IMR-90 (cell line): ENCODE measurements around the gene RAB37. TPM values are rescaled to one million over a fixed set of nuclear protein-coding genes. Genes with fewer than 3 reads are reported as not detected.

Experiments used
- ATAC-seq: fragments of 200-7000 bp; cut with Tn5 transposase; 2 replicates; pipeline ENCODE4 v1.9.1; 2020; ENCODE audit warnings: low read depth, mild to moderate bottlenecking, moderate library complexity
- BruUV-seq: library from RNA; stranded (reverse); fragments of 400-500 nt; replicated peaks from 2 replicates; lab custom pipeline; 2021; lab: Mats Ljungman, UMichigan
- CTCF ChIA-PET: fragments of 300-600 bp; formaldehyde crosslinking; extraction: SDS; loops from one replicate; lab custom pipeline; 2021; ENCODE audit warnings: antibody characterized with exemption; lab: Yijun Ruan, JAX
- POLR2A ChIA-PET: fragments of 300-600 bp; sonication (Branson Sonifier 250); formaldehyde crosslinking; loops from one replicate; lab custom pipeline; 2022; ENCODE audit warnings: antibody characterized with exemption; ENCODE audit not compliant: unreplicated experiment; lab: Charles Lee
- DNase-seq: peaks from one replicate; pipeline ENCODE4 v3.0.0; 2013
- H2AFZ ChIP-seq: replicated peaks from 2 replicates; pipeline ENCODE3; 2013; ENCODE audit warnings: low read length, mild to moderate bottlenecking; ENCODE audit not compliant: poor library complexity
- H2AK5ac ChIP-seq: 2 replicates; pipeline ENCODE4 v1.6.1; 2013; ENCODE audit warnings: low read depth, low read length, inconsistent platforms
- H2AK9ac ChIP-seq: replicated peaks from 2 replicates; pipeline ENCODE3; 2013; ENCODE audit warnings: mild to moderate bottlenecking, low read depth, low read length, moderate library complexity; ENCODE audit not compliant: poor library complexity
- H2BK120ac ChIP-seq: 2 replicates; pipeline ENCODE4 v1.6.1; 2013; ENCODE audit warnings: low read depth, low read length, inconsistent platforms
- H2BK15ac ChIP-seq: 3 replicates; pipeline ENCODE4 v1.6.1; 2013; ENCODE audit warnings: low read depth, low read length, inconsistent platforms
- H2BK20ac ChIP-seq: 2 replicates; pipeline ENCODE4 v1.6.1; 2013; ENCODE audit warnings: low read depth, mild to moderate bottlenecking, inconsistent platforms, low read length, moderate library complexity
- H2BK5ac ChIP-seq: 2 replicates; pipeline ENCODE4 v1.6.1; 2013; ENCODE audit warnings: mild to moderate bottlenecking, low read depth, low read length, inconsistent platforms; ENCODE audit not compliant: poor library complexity, severe bottlenecking
- H3K14ac ChIP-seq: replicated peaks from 2 replicates; pipeline ENCODE4 v1.6.1; 2013; ENCODE audit warnings: low read depth, low read length, inconsistent platforms
- H3K18ac ChIP-seq: 2 replicates; pipeline ENCODE4 v1.6.1; 2013; ENCODE audit warnings: low read depth, low read length, control low read depth
- H3K23ac ChIP-seq: 2 replicates; pipeline ENCODE4 v1.6.1; 2013; ENCODE audit warnings: low read depth, low read length, inconsistent platforms
- H3K27ac ChIP-seq: 2 replicates; pipeline ENCODE4 v1.5.1; 2013; ENCODE audit warnings: mild to moderate bottlenecking, control low read depth, low read length; ENCODE audit not compliant: insufficient read depth
- H3K27me3 ChIP-seq: 2 replicates; pipeline ENCODE4 v1.6.1; 2013; ENCODE audit warnings: low read length; ENCODE audit not compliant: control insufficient read depth, insufficient read depth
- H3K36me3 ChIP-seq: 2 replicates; pipeline ENCODE4 v1.6.1; 2013; ENCODE audit warnings: low read length, mixed read lengths; ENCODE audit not compliant: control insufficient read depth, insufficient read depth
- H3K4ac ChIP-seq: 2 replicates; pipeline ENCODE4 v1.6.1; 2013; ENCODE audit warnings: low read depth, low read length, inconsistent platforms
- H3K4me1 ChIP-seq: 2 replicates; pipeline ENCODE4 v1.6.1; 2013; ENCODE audit warnings: low read length, mixed read lengths; ENCODE audit not compliant: control insufficient read depth, insufficient read depth
- H3K4me2 ChIP-seq: 2 replicates; pipeline ENCODE4 v1.6.1; 2013; ENCODE audit warnings: low read depth, mild to moderate bottlenecking, control low read depth, low read length, moderate library complexity
- H3K4me3 ChIP-seq: 2 replicates; pipeline ENCODE4 v1.5.1; 2013; ENCODE audit warnings: low read depth, mild to moderate bottlenecking, control low read depth, low read length, moderate library complexity; ENCODE audit not compliant: insufficient read depth
- H3K56ac ChIP-seq: 2 replicates; pipeline ENCODE4 v1.6.1; 2013; ENCODE audit warnings: low read length, inconsistent platforms; ENCODE audit not compliant: insufficient read depth; ENCODE audit errors: extremely low read depth
- H3K79me1 ChIP-seq, 2 experiments: 2 replicates each; pipeline ENCODE4 v1.6.1; 2013; ENCODE audit warnings: low read length in 2 of 2, inconsistent platforms in 1 of 2, low read depth in 1 of 2
- H3K9ac ChIP-seq: 2 replicates; pipeline ENCODE4 v1.6.1; 2013; ENCODE audit warnings: low read depth, low read length, control low read depth
- H3K9me1 ChIP-seq: 2 replicates; pipeline ENCODE4 v1.6.1; 2013; ENCODE audit warnings: low read length, inconsistent platforms; ENCODE audit not compliant: insufficient read depth
- H3K9me3 ChIP-seq: 2 replicates; pipeline ENCODE4 v1.6.1; 2013; ENCODE audit warnings: low read length; ENCODE audit not compliant: control insufficient read depth, insufficient read depth
- H4K20me1 ChIP-seq: 2 replicates; pipeline ENCODE4 v1.6.1; 2013; ENCODE audit warnings: low read length, inconsistent platforms; ENCODE audit not compliant: insufficient read depth
- H4K5ac ChIP-seq: 2 replicates; pipeline ENCODE4 v1.6.1; 2013; ENCODE audit warnings: mild to moderate bottlenecking, low read depth, low read length, control low read depth
- H4K8ac ChIP-seq, 2 experiments: 2 replicates each; pipeline ENCODE4 v1.6.1; 2013; ENCODE audit warnings: low read depth in 2 of 2, low read length in 2 of 2, control low read depth in 1 of 2, inconsistent platforms in 1 of 2
- H4K91ac ChIP-seq: 2 replicates; pipeline ENCODE4 v1.6.1; 2013; ENCODE audit warnings: low read depth, low read length, inconsistent platforms; ENCODE audit not compliant: insufficient read depth
- BHLHE40 ChIP-seq: fragments of 150-350 bp; IDR thresholded peaks from 2 replicates; pipeline ENCODE4 v1.6.1; 2016; ENCODE audit warnings: mild to moderate bottlenecking, low read depth, low read length
- CEBPB ChIP-seq: IDR thresholded peaks from 2 replicates; pipeline ENCODE4 v1.6.1; 2012; ENCODE audit warnings: low read depth, low read length, improper control_type of control experiment
- CHD1 ChIP-seq: IDR thresholded peaks from 2 replicates; pipeline ENCODE4 v1.6.1; 2012; ENCODE audit warnings: low read depth, low read length, improper control_type of control experiment
- ELK1 ChIP-seq: fragments of 150-350 bp; IDR thresholded peaks from 2 replicates; pipeline ENCODE4 v1.6.1; 2016; ENCODE audit warnings: low read depth, mild to moderate bottlenecking, low read length, moderate library complexity, borderline replicate concordance
- FOS ChIP-seq: fragments of 150-350 bp; IDR thresholded peaks from 2 replicates; pipeline ENCODE4 v1.6.1; 2016; ENCODE audit warnings: low read depth, low read length
- MAFK ChIP-seq: IDR thresholded peaks from 2 replicates; pipeline ENCODE4 v1.6.1; 2012; ENCODE audit warnings: low read depth, low read length, improper control_type of control experiment
- MAZ ChIP-seq: IDR thresholded peaks from 2 replicates; pipeline ENCODE4 v1.6.1; 2012; ENCODE audit warnings: low read depth, mild to moderate bottlenecking, low read length, improper control_type of control experiment, moderate library complexity, borderline replicate concordance
- MXI1 ChIP-seq: IDR thresholded peaks from 2 replicates; pipeline ENCODE4 v1.6.1; 2012; ENCODE audit warnings: low read depth, mild to moderate bottlenecking, low read length, moderate library complexity, borderline replicate concordance
- NFE2L2 ChIP-seq: fragments of 150-350 bp; IDR thresholded peaks from 2 replicates; pipeline ENCODE4 v1.6.1; 2016; ENCODE audit warnings: low read depth, mild to moderate bottlenecking, low read length
- POLR2A ChIP-seq: IDR thresholded peaks from 2 replicates; pipeline ENCODE4 v1.6.1; 2012; ENCODE audit warnings: mild to moderate bottlenecking, low read depth, low read length
- RAD21 ChIP-seq: IDR thresholded peaks from 2 replicates; pipeline ENCODE4 v1.6.1; 2012; ENCODE audit warnings: low read length, improper control_type of control experiment
- RCOR1 ChIP-seq: IDR thresholded peaks from 2 replicates; pipeline ENCODE4 v1.6.1; 2012; ENCODE audit warnings: mild to moderate bottlenecking, low read length, improper control_type of control experiment; ENCODE audit not compliant: insufficient replicate concordance
- RFX5 ChIP-seq: IDR thresholded peaks from 2 replicates; pipeline ENCODE4 v1.8.0; 2012; ENCODE audit warnings: low read depth, mild to moderate bottlenecking, low read length, moderate library complexity
- SMC3 ChIP-seq: fragments of 150-350 bp; IDR thresholded peaks from 2 replicates; pipeline ENCODE4 v1.6.1; 2016; ENCODE audit warnings: low read depth, mild to moderate bottlenecking, antibody characterized with exemption, low read length, moderate library complexity
- USF2 ChIP-seq: fragments of 150-350 bp; IDR thresholded peaks from 2 replicates; pipeline ENCODE4 v1.6.1; 2017; ENCODE audit warnings: mild to moderate bottlenecking, antibody characterized with exemption, low read length, low read depth
- WGBS, 2 experiments: methylation state at CpG; one replicate each; pipeline versions ENCODE4 v1.1.5 to v1.1.7; 2013; ENCODE audit warnings: missing lambda C conversion rate in 2 of 2; ENCODE audit not compliant: insufficient read length in 1 of 2; ENCODE audit errors: extremely low coverage in 2 of 2; 5-methylcytosine and 5-hydroxymethylcytosine counted together
- dilution Hi-C: fragments of 300-500 bp; cut with HindIII; formaldehyde crosslinking; loops from one replicate; pipeline ENCODE4 v1.14.3; 2018; ENCODE audit warnings: low sequenced_read_pairs; ENCODE audit not compliant: unreplicated experiment
- in situ Hi-C: fragments of 300-500 bp; cut with MboI; formaldehyde crosslinking; loops from 3 replicates; pipeline ENCODE4 v1.14.3; 2019; ENCODE audit warnings: low sequenced_read_pairs, inconsistent platforms, mixed read lengths
- intact Hi-C: fragments of 100-400 bp; cut with micrococcal nuclease; formaldehyde crosslinking; loops from 2 replicates; pipeline ENCODE4 v1.10.0; 2022
- polyA plus RNA-seq, 3 experiments: library from polyadenylated mRNA; depleted of rRNA; stranded (reverse); fragments of >200 nt; gene quantifications; 2 replicates each; pipeline ENCODE4 v1.2.3, GENCODE V29; 2012; ENCODE audit warnings: low replicate concordance in 1 of 3
- total RNA-seq: library from RNA; depleted of rRNA; stranded (reverse); fragments of >200 nt; gene quantifications from 2 replicates; pipeline ENCODE4 v1.2.3, GENCODE V29; 2012

Gene RAB37
- total and polyA plus RNA-seq, 2 of the 4 experiments (the other 2 are of a cell fraction), result 0.19 TPM; not detected in 1

- peak overlapping the region; percentile 39; the same call in 1 of the 2 replicates for H2AK5ac ChIP-seq
- no peak overlapping the region for H3K14ac ChIP-seq
- peaks cover 24% of the 10 kb centered on the region for H3K4me1 ChIP-seq
- H2AFZ ChIP-seq, result peak overlapping the region; percentile 51
- no peak overlapping the region for H3K18ac ChIP-seq
- BruUV-seq, result no TSS peak
- no peak overlapping the region for H4K8ac ChIP-seq
- no peak overlapping the region for H2BK120ac ChIP-seq
- H3K4me3 ChIP-seq, result no peak overlapping the region
- H2BK20ac ChIP-seq, result no peak overlapping the region
- no peak for DNase-seq
- no peaks in the 10 kb centered on the region for H3K9me3 ChIP-seq
- H3K9ac ChIP-seq, result no peak overlapping the region
- H2AK9ac ChIP-seq, result peak overlapping the region; percentile 85
- no peak overlapping the region for H2BK5ac ChIP-seq
- no peaks in the 10 kb centered on the region for H3K36me3 ChIP-seq
- no peak overlapping the region for H3K56ac ChIP-seq
- no peak overlapping the region for H4K5ac ChIP-seq
- H3K27me3 ChIP-seq, result no peaks in the 10 kb centered on the region
- H3K9me1 ChIP-seq, result 0 out of 2 replicates have a peak, but pooled peaks cover 6% of the 10 kb centered on the region
- peaks cover 0 to 10% of the 10 kb centered on the region in 2 experiments; a peak in 2 of 4 replicates for H3K79me1 ChIP-seq
- no peak overlapping the region for H4K91ac ChIP-seq
- no peak overlapping the region for H3K4me2 ChIP-seq
- no peak overlapping the region for H3K23ac ChIP-seq
- dilution Hi-C loops (no loop called here), in situ Hi-C loops (no loop called here), intact Hi-C loops (no loop called here)
- peaks cover 8% of the 10 kb centered on the region for H4K20me1 ChIP-seq
- no peak overlapping the region for H3K4ac ChIP-seq
- CTCF ChIA-PET, result interaction anchor here (0.9 to 1.1 kb wide), 2 partner anchors 18 to 107 kb away, joined by 3 to 4 read pairs; a partner anchor contains a TSS
- POLR2A ChIA-PET, result interaction anchor here (0.6 kb wide), 1 partner anchor 13 kb away, joined by 4 read pairs; no protein-coding TSS in a partner anchor
- WGBS, 2 experiments, result 48% methylated on average over 13 of the region's 26 CpGs; no CpG with 5 or more reads in 1 of the 2 experiments
- no peak overlapping the region for H3K27ac ChIP-seq
- ATAC-seq, result no peak
- H2BK15ac ChIP-seq, result no peak overlapping the region
- TF ChIP-seq MXI1 (no peak), RCOR1 (no peak), CEBPB (no peak), POLR2A (no peak), BHLHE40 (no peak), MAZ (no peak), RAD21 (no peak), SMC3 (no peak), MAFK (no peak), CHD1 (no peak), USF2 (no peak), RFX5 (no peak), FOS (no peak), ELK1 (no peak), NFE2L2 (no peak)
Observed at GRCh38 chr17:74757931-74758847, 21.1 kb downstream of the RAB37 start.
